Smooth muscle cell (in vitro differentiated cells): ENCODE data around the gene S100A10. TPM values are rescaled to one million over a fixed set of nuclear protein-coding genes. Genes with fewer than 3 reads are reported as not detected.
A peak's percentile ranks its signal among the peaks of the same experiment; 100 is the strongest.

Source experiments
- DNase-seq: peaks from one replicate; lab custom pipeline; 2025; ENCODE audit not compliant: unreplicated experiment; lab: John Stamatoyannopoulos, UW
- H2AFZ ChIP-seq: fragments of 200-600 bp; sonication (generic); 2 replicates; pipeline ENCODE4 v1.6.0; 2016; ENCODE audit warnings: antibody characterized with exemption, low read depth, mild to moderate bottlenecking
- H3F3A ChIP-seq: fragments of 200-600 bp; sonication (generic); 2 replicates; pipeline ENCODE4 v1.6.0; 2017; ENCODE audit warnings: antibody characterized with exemption, low read depth
- H3K27ac ChIP-seq: fragments of 200-600 bp; sonication (generic); 2 replicates; pipeline ENCODE4 v1.5.1; 2016; ENCODE audit warnings: low read depth, mild to moderate bottlenecking
- H3K27me3 ChIP-seq: fragments of 200-600 bp; sonication (generic); 2 replicates; pipeline ENCODE4 v1.6.1; 2016; ENCODE audit warnings: low read depth, mild to moderate bottlenecking
- H3K36me3 ChIP-seq: fragments of 200-600 bp; sonication (generic); 2 replicates; pipeline ENCODE4 v1.5.1; 2016; ENCODE audit warnings: low read depth
- H3K4me1 ChIP-seq: fragments of 200-600 bp; sonication (generic); 2 replicates; pipeline ENCODE4 v1.5.1; 2016; ENCODE audit warnings: low read depth
- H3K4me2 ChIP-seq: fragments of 200-600 bp; sonication (generic); 2 replicates; pipeline ENCODE4 v1.6.0; 2016; ENCODE audit warnings: mild to moderate bottlenecking
- H3K4me3 ChIP-seq: fragments of 200-600 bp; sonication (generic); 2 replicates; pipeline ENCODE4 v1.5.1; 2016; ENCODE audit warnings: mild to moderate bottlenecking
- H3K79me2 ChIP-seq: fragments of 200-600 bp; sonication (generic); 2 replicates; pipeline ENCODE4 v1.6.0; 2016; ENCODE audit warnings: low read depth, mild to moderate bottlenecking
- H3K9ac ChIP-seq: fragments of 200-600 bp; sonication (generic); 2 replicates; pipeline ENCODE4 v1.6.0; 2016; ENCODE audit warnings: low read depth
- H3K9me3 ChIP-seq: fragments of 200-600 bp; sonication (generic); replicated peaks from 2 replicates; pipeline ENCODE4 v1.5.1; 2016; ENCODE audit warnings: low read depth
- H4K20me1 ChIP-seq: fragments of 200-600 bp; sonication (generic); 2 replicates; pipeline ENCODE4 v1.6.0; 2016; ENCODE audit warnings: low read depth
- WGBS: methylation state at CpG from one replicate; pipeline ENCODE4 v1.1.7; 2016; ENCODE audit warnings: low lambda C conversion rate; 5-methylcytosine and 5-hydroxymethylcytosine counted together
- polyA plus RNA-seq: library from polyadenylated mRNA; unstranded; fragments of >200 nt; fragmentation: Nextera tagmentation; extraction: Ambion mirVana; gene quantifications from 2 replicates; pipeline ENCODE4 v1.2.1, GENCODE V29; 2016
- total RNA-seq: library from RNA; depleted of rRNA; stranded (reverse); fragments of >200 nt; gene quantifications from 2 replicates; pipeline ENCODE4 v1.2.3, GENCODE V29; 2014
- TF ChIP-seq, protein P1 (sequence below): fragments of 200-600 bp; sonication (generic); IDR thresholded peaks from 2 replicates; pipeline ENCODE4 v1.5.1; 2017; ENCODE audit warnings: borderline replicate concordance, mild to moderate bottlenecking, antibody characterized with exemption; ENCODE audit not compliant: insufficient read depth, poor library complexity, severe bottlenecking

The S100A10 gene
- total and polyA plus RNA-seq, 2 experiments from 2014 or later, result 477 to 1,351 TPM

DNA sequence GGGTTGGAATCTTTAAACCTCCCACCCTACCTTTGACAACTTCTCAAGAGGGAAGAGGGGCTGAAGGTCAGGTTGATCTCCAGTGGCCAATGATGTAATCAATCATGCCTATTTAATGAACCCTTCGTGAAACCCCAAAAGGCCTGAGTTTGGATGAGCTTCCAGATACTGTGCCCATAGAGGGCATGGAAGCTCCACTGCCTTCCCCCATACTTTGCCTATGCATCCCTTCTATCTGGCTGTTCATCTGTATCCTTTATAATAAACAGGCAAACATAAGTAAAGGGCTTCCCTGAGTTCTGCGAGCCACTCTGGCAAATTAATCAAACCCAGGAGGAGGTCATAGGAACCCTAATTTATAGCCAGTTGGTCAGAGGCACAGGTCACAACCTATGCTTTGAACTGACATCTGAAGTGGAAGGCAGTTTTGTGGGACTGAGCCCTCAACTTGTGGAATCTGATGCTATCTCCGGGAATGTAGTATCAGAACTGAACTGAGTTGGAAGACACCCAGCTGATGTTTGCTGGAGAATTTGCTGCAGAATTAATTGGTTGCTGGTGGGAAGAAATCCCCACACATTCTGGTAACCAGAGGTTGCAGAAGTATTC lies 24.8 kb downstream of the S100A10 start:
- H3K4me3 ChIP-seq, result no peak overlapping the region
- no peaks in the 10 kb centered on the region for H3K79me2 ChIP-seq
- no peak for DNase-seq
- 54% methylated on average over 3 of the region's 3 CpGs for WGBS
- H3K9ac ChIP-seq, result no peak overlapping the region
- H3K36me3 ChIP-seq, result no peaks in the 10 kb centered on the region
- H3K4me1 ChIP-seq, result peaks cover 21% of the 10 kb centered on the region
- no peaks in the 10 kb centered on the region for H4K20me1 ChIP-seq
- H3K27ac ChIP-seq, result no peak overlapping the region
- TF ChIP-seq, protein P1, sequence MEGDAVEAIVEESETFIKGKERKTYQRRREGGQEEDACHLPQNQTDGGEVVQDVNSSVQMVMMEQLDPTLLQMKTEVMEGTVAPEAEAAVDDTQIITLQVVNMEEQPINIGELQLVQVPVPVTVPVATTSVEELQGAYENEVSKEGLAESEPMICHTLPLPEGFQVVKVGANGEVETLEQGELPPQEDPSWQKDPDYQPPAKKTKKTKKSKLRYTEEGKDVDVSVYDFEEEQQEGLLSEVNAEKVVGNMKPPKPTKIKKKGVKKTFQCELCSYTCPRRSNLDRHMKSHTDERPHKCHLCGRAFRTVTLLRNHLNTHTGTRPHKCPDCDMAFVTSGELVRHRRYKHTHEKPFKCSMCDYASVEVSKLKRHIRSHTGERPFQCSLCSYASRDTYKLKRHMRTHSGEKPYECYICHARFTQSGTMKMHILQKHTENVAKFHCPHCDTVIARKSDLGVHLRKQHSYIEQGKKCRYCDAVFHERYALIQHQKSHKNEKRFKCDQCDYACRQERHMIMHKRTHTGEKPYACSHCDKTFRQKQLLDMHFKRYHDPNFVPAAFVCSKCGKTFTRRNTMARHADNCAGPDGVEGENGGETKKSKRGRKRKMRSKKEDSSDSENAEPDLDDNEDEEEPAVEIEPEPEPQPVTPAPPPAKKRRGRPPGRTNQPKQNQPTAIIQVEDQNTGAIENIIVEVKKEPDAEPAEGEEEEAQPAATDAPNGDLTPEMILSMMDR, result no peak
- no peaks in the 10 kb centered on the region for H3K9me3 ChIP-seq
- H2AFZ ChIP-seq, result no peak overlapping the region
- peaks cover 25% of the 10 kb centered on the region for H3F3A ChIP-seq
- no peak overlapping the region for H3K4me2 ChIP-seq
- no peaks in the 10 kb centered on the region for H3K27me3 ChIP-seq

DNA sequence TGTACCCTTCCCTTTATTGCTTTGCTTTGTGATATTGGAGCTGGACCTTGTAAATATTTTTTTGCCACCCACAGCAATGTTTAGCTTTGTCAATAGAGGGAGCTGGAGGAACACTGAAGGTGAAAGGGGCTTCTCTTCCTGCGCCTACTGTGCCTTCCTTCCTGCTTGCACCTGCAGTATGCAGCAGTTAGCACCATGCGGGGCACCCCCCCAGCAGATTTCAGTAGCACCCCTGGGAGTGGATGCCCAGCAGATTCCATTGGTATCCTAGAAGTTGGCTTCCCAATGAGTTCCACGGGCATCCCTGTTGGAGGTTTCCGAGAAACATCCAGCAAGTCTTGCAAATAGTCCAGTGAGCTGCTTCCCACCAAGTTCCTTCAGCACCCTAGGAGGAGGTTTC lies 25.6 kb downstream of the S100A10 start:
- H3F3A ChIP-seq, result peaks cover 17% of the 10 kb centered on the region
- no peaks in the 10 kb centered on the region for H3K79me2 ChIP-seq
- no peak overlapping the region for H3K4me3 ChIP-seq
- TF ChIP-seq, protein P1, result peak; percentile 62
- no peak overlapping the region for H3K4me2 ChIP-seq
- no peak overlapping the region for H2AFZ ChIP-seq
- no peak for DNase-seq
- no peaks in the 10 kb centered on the region for H4K20me1 ChIP-seq
- peaks cover 17% of the 10 kb centered on the region for H3K4me1 ChIP-seq
- no peak overlapping the region for H3K27ac ChIP-seq
- no peaks in the 10 kb centered on the region for H3K36me3 ChIP-seq
- H3K9ac ChIP-seq, result no peak overlapping the region
- H3K9me3 ChIP-seq, result no peaks in the 10 kb centered on the region
- no peaks in the 10 kb centered on the region for H3K27me3 ChIP-seq
- WGBS, result 43% methylated on average over 4 of the region's 4 CpGs

DNA sequence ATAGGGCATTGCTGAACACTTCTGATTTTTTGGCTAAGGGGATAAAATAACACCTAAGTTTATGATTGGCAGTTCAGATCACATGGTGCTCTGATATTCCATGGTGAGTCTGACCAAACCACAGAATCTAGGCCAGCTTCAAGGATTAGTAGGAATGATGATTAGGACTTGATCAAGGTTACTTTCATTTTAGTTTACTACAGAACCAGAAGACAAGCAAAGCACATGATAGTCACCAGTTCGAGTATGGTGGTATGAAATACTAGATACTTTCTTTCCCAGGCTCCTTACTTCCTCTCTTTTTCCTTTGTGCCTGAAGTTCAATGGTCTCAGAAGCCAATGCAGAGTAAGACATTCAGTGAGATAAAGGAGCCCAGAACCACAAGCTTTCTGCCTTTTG lies 26.6 kb downstream of the S100A10 start:
- no peak overlapping the region for H2AFZ ChIP-seq
- no peak overlapping the region for H3K4me2 ChIP-seq
- H3K79me2 ChIP-seq, result no peaks in the 10 kb centered on the region
- TF ChIP-seq, protein P1, result no peak
- no peaks in the 10 kb centered on the region for H4K20me1 ChIP-seq
- no peaks in the 10 kb centered on the region for H3K36me3 ChIP-seq
- no peaks in the 10 kb centered on the region for H3K27me3 ChIP-seq
- H3K4me1 ChIP-seq, result peaks cover 8% of the 10 kb centered on the region
- H3K9ac ChIP-seq, result no peak overlapping the region
- H3K9me3 ChIP-seq, result no peaks in the 10 kb centered on the region
- no peak overlapping the region for H3K27ac ChIP-seq
- no peak for DNase-seq
- WGBS, result 62% methylated on average over 1 of the region's 1 CpG
- H3F3A ChIP-seq, result peaks cover 10% of the 10 kb centered on the region
- no peak overlapping the region for H3K4me3 ChIP-seq

DNA sequence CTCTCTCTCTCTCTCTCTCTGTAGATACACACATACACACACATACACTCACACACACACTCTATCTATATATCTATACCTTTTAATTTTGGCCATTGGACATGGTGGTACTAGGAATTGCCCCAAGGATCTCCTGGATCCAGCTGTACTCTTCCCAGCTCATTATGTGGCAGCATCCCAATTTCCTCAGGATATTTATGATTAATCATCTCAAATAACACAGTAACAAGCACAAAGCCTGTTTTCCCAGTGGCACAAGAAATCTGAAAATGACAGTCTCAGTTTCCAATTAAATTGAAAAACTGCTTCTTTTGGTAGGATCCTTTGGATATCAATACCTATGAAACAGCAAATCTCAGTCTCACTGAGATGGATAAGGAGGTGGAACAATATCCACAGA lies 27.6 kb downstream of the S100A10 start:
- no peak overlapping the region for H3K4me3 ChIP-seq
- H4K20me1 ChIP-seq, result no peaks in the 10 kb centered on the region
- no peak overlapping the region for H3K4me2 ChIP-seq
- TF ChIP-seq, protein P1, result no peak
- DNase-seq, result no peak
- H3F3A ChIP-seq, result peaks cover 9% of the 10 kb centered on the region
- no peak overlapping the region for H2AFZ ChIP-seq
- H3K27me3 ChIP-seq, result no peaks in the 10 kb centered on the region
- H3K79me2 ChIP-seq, result no peaks in the 10 kb centered on the region
- no peak overlapping the region for H3K9ac ChIP-seq
- H3K27ac ChIP-seq, result no peak overlapping the region
- H3K36me3 ChIP-seq, result no peaks in the 10 kb centered on the region
- peaks cover 8% of the 10 kb centered on the region for H3K4me1 ChIP-seq
- no peaks in the 10 kb centered on the region for H3K9me3 ChIP-seq
